Pancreas (tissue), 10 donors: ENCODE results near the gene GXYLT2. TPM values are rescaled to one million over a fixed set of nuclear protein-coding genes. Genes with fewer than 3 reads are reported as not detected.

Experiments
- ATAC-seq, 4 donors: fragments of 200-7000 bp; cut with Tn5 transposase; one replicate each; pipeline versions ENCODE4 v1.8.0 to v1.9.1; 2020; ENCODE audit warnings: mild to moderate bottlenecking in 4 of 4, moderate library complexity in 4 of 4
- DNase-seq, 6 donors: peaks; one replicate each; pipeline ENCODE4 v3.0.0-alpha.2; 2020
- FAIRE-seq: peaks from 2 replicates; lab custom pipeline; 2012; peaks lifted over from hg19 to GRCh38; lab: Jason Lieb, UNC
- H3K27ac ChIP-seq, 4 donors: fragments of 200-600 bp; sonication (generic); 1 replicate in 3 of 4; 2 replicates in 1 of 4; pipeline versions ENCODE4 v1.5.0 to v1.8.0; 2020
- H3K27me3 ChIP-seq, 4 donors: fragments of 200-600 bp; one replicate each; pipeline ENCODE4 v1.8.0; 2021
- H3K36me3 ChIP-seq, 3 donors: fragments of 200-600 bp; sonication (generic) in 1 of 3; one replicate each; pipeline versions ENCODE4 v1.5.0 to v1.8.0; 2020 to 2021
- H3K4me1 ChIP-seq, 3 donors: fragments of 200-600 bp; one replicate each; pipeline ENCODE4 v1.8.0; 2021
- H3K4me3 ChIP-seq, 4 donors: fragments of 200-600 bp; sonication (generic) in 2 of 4; one replicate each; pipeline versions ENCODE4 v1.5.0 to v1.8.0; 2020 to 2021
- H3K9me3 ChIP-seq, 4 donors: fragments of 200-600 bp; one replicate each; pipeline ENCODE4 v1.8.0; 2021
- WGBS, 2 donors: extraction: QIAGEN DNeasy Blood & Tissue Kit; methylation state at CpG; one replicate each; pipeline ENCODE4 v1.1.7; 2013; 5-methylcytosine and 5-hydroxymethylcytosine counted together
- intact Hi-C, 3 donors: fragments of 100-400 bp; cut with DNase I; formaldehyde crosslinking; loops; one replicate each; pipeline versions ENCODE4 v1.11.1 to v1.14.2; 2022
- polyA plus RNA-seq, 2 donors: library from polyadenylated mRNA; stranded (reverse); fragments of 200-250 nt; gene quantifications; one replicate each; pipeline ENCODE4 v1.2.3, GENCODE V29; 2013
- total RNA-seq, 6 donors: library from RNA; stranded (reverse); fragmentation: NEBNext Ultra II Directional in 4 of 6; extraction: Animal tissue kit (Norgen Biotek cat#: 25700) in 4 of 6; gene quantifications; one replicate each; pipeline versions ENCODE4 v1.2.1 to v1.2.4, GENCODE V29; 2021 to 2023
- TF ChIP-seq, protein P1 (sequence below), 4 donors: fragments of 200-600 bp; sonication (generic) in 3 of 4; IDR thresholded peaks; one replicate each; pipeline versions ENCODE4 v1.5.0 to v1.8.0; 2021; ENCODE audit warnings: antibody characterized with exemption in 4 of 4
- donor health status: healthy with polysubstance abuse.
- donor health status: DM: no; HTN: no; CAD: no; lungs with moderate emphysema.
- donor health status: DM: no; HTN: no; CAD: no.
- donor health status: control.
- donor health status: control.
- donor health status: Bipolar disorder and iron deficiency.
- donor health status: DM: yes; HTN: yes; CAD: no.
- donor health status: DM: no; HTN: no; CAD: no.
- donor health status: DM: no; HTN: no; CAD: no.
- donor health status: DM: yes; HTN: yes; CAD: no.

GXYLT2 gene
- total and polyA plus RNA-seq, 8 donors, result 0.19 to 7.5 (median 4.2) TPM

DNA sequence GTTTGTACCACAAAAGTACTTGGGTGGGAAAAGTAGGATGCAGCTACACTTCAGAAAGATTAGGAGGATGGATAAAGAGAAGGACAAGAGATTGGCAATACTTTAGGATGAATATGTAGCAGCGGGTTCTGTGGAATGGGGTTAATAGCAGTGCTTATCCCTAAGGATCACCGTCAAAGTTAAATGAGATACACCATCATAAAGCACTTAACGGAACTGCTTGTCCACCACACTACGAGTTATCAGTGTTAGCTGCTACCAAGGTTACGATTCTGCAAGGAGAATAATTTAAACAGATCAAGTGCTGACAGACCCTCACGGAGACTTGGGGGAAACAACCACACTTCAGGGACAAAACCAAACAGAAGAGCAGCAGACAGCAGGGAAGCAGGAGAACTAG, 40.6 kb upstream of the GXYLT2 start:
- WGBS, 2 donors, result 5 to 6% methylated on average over 6 of the region's 6 CpGs
- TF ChIP-seq, protein P1, sequence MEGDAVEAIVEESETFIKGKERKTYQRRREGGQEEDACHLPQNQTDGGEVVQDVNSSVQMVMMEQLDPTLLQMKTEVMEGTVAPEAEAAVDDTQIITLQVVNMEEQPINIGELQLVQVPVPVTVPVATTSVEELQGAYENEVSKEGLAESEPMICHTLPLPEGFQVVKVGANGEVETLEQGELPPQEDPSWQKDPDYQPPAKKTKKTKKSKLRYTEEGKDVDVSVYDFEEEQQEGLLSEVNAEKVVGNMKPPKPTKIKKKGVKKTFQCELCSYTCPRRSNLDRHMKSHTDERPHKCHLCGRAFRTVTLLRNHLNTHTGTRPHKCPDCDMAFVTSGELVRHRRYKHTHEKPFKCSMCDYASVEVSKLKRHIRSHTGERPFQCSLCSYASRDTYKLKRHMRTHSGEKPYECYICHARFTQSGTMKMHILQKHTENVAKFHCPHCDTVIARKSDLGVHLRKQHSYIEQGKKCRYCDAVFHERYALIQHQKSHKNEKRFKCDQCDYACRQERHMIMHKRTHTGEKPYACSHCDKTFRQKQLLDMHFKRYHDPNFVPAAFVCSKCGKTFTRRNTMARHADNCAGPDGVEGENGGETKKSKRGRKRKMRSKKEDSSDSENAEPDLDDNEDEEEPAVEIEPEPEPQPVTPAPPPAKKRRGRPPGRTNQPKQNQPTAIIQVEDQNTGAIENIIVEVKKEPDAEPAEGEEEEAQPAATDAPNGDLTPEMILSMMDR (IDR thresholded peaks at IDR 0.05), result no peak
- Histone ChIP-seq H3K4me3 (peak overlapping the region; percentile 75 to 86 (median 80)), H3K27me3 (no peaks in the 10 kb centered on the region), H3K27ac (no peak overlapping the region), H3K36me3 (no peaks in the 10 kb centered on the region), H3K9me3 (no peaks in the 10 kb centered on the region), H3K4me1 (peaks cover 6 to 14% (median 11%) of the 10 kb centered on the region in 3 donors)
- no peak for ATAC-seq
- no peak for FAIRE-seq
- no peak for DNase-seq
- intact Hi-C loops, result no loop called here

DNA sequence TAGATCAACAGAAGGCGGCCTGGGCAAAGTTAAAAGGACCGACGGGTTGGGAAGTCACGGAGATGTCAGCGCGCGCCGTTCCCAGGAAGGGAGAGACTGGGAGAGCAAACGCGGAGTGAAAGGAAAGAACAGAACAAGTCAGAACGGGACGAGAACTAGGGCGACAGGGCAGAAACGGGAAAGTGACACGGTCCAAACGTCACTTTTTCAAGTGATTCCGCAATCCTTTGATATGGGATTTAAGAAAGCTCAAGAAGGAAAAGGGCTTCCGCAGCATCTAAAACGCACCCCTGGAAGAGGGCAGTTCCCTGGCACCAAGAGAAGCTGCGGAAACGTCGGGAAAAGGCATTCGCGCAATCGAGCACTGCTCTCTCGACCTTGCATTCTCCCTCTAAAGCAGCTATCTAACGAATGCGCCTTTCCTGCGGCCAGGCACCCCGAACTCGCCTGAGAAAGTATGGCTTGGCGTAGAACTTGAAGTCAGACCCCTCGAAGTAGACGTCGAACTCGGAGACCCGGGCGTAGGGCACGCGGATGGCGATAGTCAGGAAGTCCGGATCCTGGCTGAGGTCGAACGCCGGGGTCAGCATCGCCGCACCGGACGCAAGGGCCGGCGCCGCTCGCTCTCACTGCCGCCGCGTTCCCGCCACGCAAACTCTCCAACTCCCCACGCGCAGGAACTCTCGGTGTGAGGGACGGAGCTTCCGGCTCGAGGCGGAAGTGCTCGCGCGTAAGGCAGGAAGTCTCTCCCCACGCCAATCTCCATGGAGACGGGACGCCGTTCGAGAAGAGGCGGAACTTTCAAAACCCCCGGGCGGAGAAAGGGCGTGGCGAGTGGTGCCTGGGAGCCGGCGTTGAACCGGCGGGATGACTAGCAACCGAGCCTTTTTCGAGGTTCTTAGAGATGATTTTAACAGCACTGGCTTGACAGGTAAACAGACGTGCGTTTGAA, 39.8 kb upstream of the GXYLT2 start, which contains the start of gene SHQ1:
Gene SHQ1, minus strand, starts transcription at position 695 of the 952 bp plus-strand sequence. Its CDS starts 105 bp downstream, at position 590.
- H3K36me3 ChIP-seq, result no peaks in the 10 kb centered on the region
- ATAC-seq (peak; percentile 98 to 99 (median 99)), FAIRE-seq (peak; percentile 57), DNase-seq (peak; percentile 90 to 96 (median 94))
- intact Hi-C loops, result no loop called here
- H3K4me1 ChIP-seq, result peaks cover 6 to 14% (median 11%) of the 10 kb centered on the region in 3 donors
- peak within 1 kb of the TSS; percentile 75 to 86 (median 80) for H3K4me3 ChIP-seq
- 0% methylated on average over 85 to 86 of the region's 86 CpGs for WGBS, 2 donors
- peak within 1 kb of the TSS in 3 of 4 donors; percentile 48 to 57 (median 56) for H3K27ac ChIP-seq
- TF ChIP-seq, protein P1 (IDR thresholded peaks at IDR 0.05), result no peak
- no peaks in the 10 kb centered on the region for H3K9me3 ChIP-seq
- no peaks in the 10 kb centered on the region for H3K27me3 ChIP-seq

- FAIRE-seq (no peak), DNase-seq (peak in 1 of 6 donors; percentile 15), ATAC-seq (peak in 3 of 4 donors; percentile 7 to 11 (median 11))
- H3K4me1 ChIP-seq, result peaks cover 6 to 14% (median 11%) of the 10 kb centered on the region in 3 donors
- TF ChIP-seq, protein P1 (IDR thresholded peaks at IDR 0.05), result no peak
- H3K9me3 ChIP-seq, result no peaks in the 10 kb centered on the region
- intact Hi-C loops, result no loop called here
- no peak overlapping the region for H3K27ac ChIP-seq
- H3K27me3 ChIP-seq, result no peaks in the 10 kb centered on the region
- 0 to 2% methylated on average over 11 of the region's 11 CpGs for WGBS, 2 donors
- H3K36me3 ChIP-seq, result no peaks in the 10 kb centered on the region
- peak overlapping the region; percentile 75 to 86 (median 80) for H3K4me3 ChIP-seq
These were observed 39.2 kb upstream of the GXYLT2 start for GRCh38 chr3:72848703-72849081.

- WGBS, 2 donors, result 49 to 61% methylated on average over 7 of the region's 7 CpGs
- TF ChIP-seq, protein P1 (IDR thresholded peaks at IDR 0.05), result no peak
- Histone ChIP-seq H3K4me3 (no peak overlapping the region), H3K36me3 (no peaks in the 10 kb centered on the region), H3K27me3 (peaks cover 0 to 9% (median 1%) of the 10 kb centered on the region in 4 donors), H3K9me3 (no peaks in the 10 kb centered on the region), H3K4me1 (no peaks in the 10 kb centered on the region), H3K27ac (no peak overlapping the region)
- intact Hi-C loops, result no loop called here
- DNase-seq (no peak), ATAC-seq (no peak), FAIRE-seq (no peak)
These were observed 32.8 kb upstream of the GXYLT2 start for GRCh38 chr3:72855001-72855400.
